Testis (tissue), 3 donors: ENCODE data around the gene MLLT6. TPM values are rescaled to one million over a fixed set of nuclear protein-coding genes. Genes with fewer than 3 reads are reported as not detected.

ENCODE experiments used
- DNase-seq: peaks from one replicate; pipeline ENCODE4 v3.0.0-alpha.2; 2019
- H3K27ac ChIP-seq, 2 donors: fragments of 200-600 bp; sonication (generic); one replicate each; pipeline ENCODE4 v1.5.1; 2019
- H3K27me3 ChIP-seq: fragments of 200-600 bp; sonication (generic); one replicate; pipeline ENCODE4 v1.5.1; 2019
- H3K36me3 ChIP-seq: fragments of 200-600 bp; sonication (generic); one replicate; pipeline ENCODE4 v1.5.1; 2017; ENCODE audit warnings: low read depth; ENCODE audit errors: missing control alignments
- H3K4me1 ChIP-seq: fragments of 200-600 bp; sonication (generic); one replicate; pipeline ENCODE4 v1.5.1; 2019
- H3K4me3 ChIP-seq, 2 donors: fragments of 200-600 bp; sonication (generic); one replicate each; pipeline ENCODE4 v1.5.1; 2017 to 2019
- H3K9me3 ChIP-seq: fragments of 200-600 bp; sonication (generic); one replicate; pipeline ENCODE4 v1.5.1; 2017
- CTCF ChIP-seq, 3 experiments: fragments of 450-650 bp in 2 of 3; fragments of 200-600 bp in 1 of 3; sonication (generic) in 1 of 3; IDR thresholded peaks; one replicate each; pipeline ENCODE4 v1.5.1; 2016 to 2019; ENCODE audit warnings: antibody characterized with exemption in 3 of 3, mild to moderate bottlenecking in 2 of 3, moderate library complexity in 1 of 3
- POLR2A ChIP-seq: fragments of 450-650 bp; IDR thresholded peaks from one replicate; pipeline ENCODE4 v1.6.1; 2017; ENCODE audit warnings: antibody characterized with exemption, mild to moderate bottlenecking, moderate library complexity
- WGBS, 2 donors: methylation state at CpG; one replicate each; pipeline ENCODE4 v1.1.5; 2018; 5-methylcytosine and 5-hydroxymethylcytosine counted together
- intact Hi-C: fragments of 100-400 bp; cut with DNase I; formaldehyde crosslinking; loops from one replicate; pipeline ENCODE4 v1.15.1; 2023; ENCODE audit warnings: low total_unique reads
- polyA plus RNA-seq: library from polyadenylated mRNA; stranded (reverse); fragments of 350-450 nt; fragmentation: Illumina TruSeq; extraction: RNeasy Lipid Tissue Mini Kit (QIAGEN cat#74804); gene quantifications from one replicate; pipeline ENCODE4 v1.2.3, GENCODE V29; 2014; ENCODE audit warnings: low read depth, low replicate concordance; ENCODE audit not compliant: insufficient read depth
- total RNA-seq, 2 donors: library from RNA; depleted of rRNA; stranded (reverse); fragments of >200 nt; gene quantifications; one replicate each; pipeline ENCODE4 v1.2.3, GENCODE V29; 2016

MLLT6 gene
- total and polyA plus RNA-seq, 3 donors from 2014 or later: 86.9 to 176 (median 157) TPM

- no peak for DNase-seq
- 79 to 81% methylated on average over 12 of the region's 12 CpGs for WGBS, 2 donors
- no peak overlapping the region for H3K4me3 ChIP-seq
Observed at GRCh38 chr17:38685491-38685890, 19.6 kb upstream of the MLLT6 start.

GRCh38 chr17:38687286-38687685 lies 17.8 kb upstream of the MLLT6 start:
- Histone ChIP-seq H3K9me3 (no peaks in the 10 kb centered on the region), H3K27me3 (no peaks in the 10 kb centered on the region), H3K36me3 (no peaks in the 10 kb centered on the region), H3K27ac (no peak overlapping the region), H3K4me3 (no peak overlapping the region), H3K4me1 (no peaks in the 10 kb centered on the region)
- 86 to 95% methylated on average over 5 of the region's 5 CpGs for WGBS, 2 donors
- DNase-seq: no peak
- intact Hi-C loops: no loop called here
- TF ChIP-seq POLR2A (no peak), CTCF (IDR thresholded peaks at IDR 0.05) (no peak)

More at GRCh38 chr17:38685491-38685890, 19.6 kb upstream of the MLLT6 start:
- Histone ChIP-seq H3K27me3 (no peaks in the 10 kb centered on the region), H3K36me3 (no peaks in the 10 kb centered on the region), H3K9me3 (no peaks in the 10 kb centered on the region), H3K27ac (no peak overlapping the region), H3K4me1 (no peaks in the 10 kb centered on the region)
- TF ChIP-seq POLR2A (no peak), CTCF (IDR thresholded peaks at IDR 0.05) (no peak)
- intact Hi-C loops: no loop called here

GRCh38 chr17:38690386-38690785 lies 14.7 kb upstream of the MLLT6 start:
- Histone ChIP-seq H3K9me3 (no peaks in the 10 kb centered on the region), H3K4me1 (peaks cover 14% of the 10 kb centered on the region), H3K27me3 (no peaks in the 10 kb centered on the region), H3K36me3 (no peaks in the 10 kb centered on the region), H3K4me3 (no peak overlapping the region), H3K27ac (no peak overlapping the region)
- intact Hi-C loops: no loop called here
- DNase-seq: no peak
- 94 to 95% methylated on average over 4 of the region's 4 CpGs for WGBS, 2 donors
- no peak for TF ChIP-seq POLR2A
- no peak for TF ChIP-seq CTCF (IDR thresholded peaks at IDR 0.05)

GRCh38 chr17:38691154-38691553 lies 13.9 kb upstream of the MLLT6 start:
- WGBS, 2 donors: 89 to 96% methylated on average over 4 of the region's 4 CpGs
- TF ChIP-seq CTCF (IDR thresholded peaks at IDR 0.05): no peak
- no peak for TF ChIP-seq POLR2A
- intact Hi-C loops: no loop called here
- Histone ChIP-seq H3K27ac (no peak overlapping the region), H3K9me3 (no peaks in the 10 kb centered on the region), H3K4me3 (no peak overlapping the region), H3K27me3 (no peaks in the 10 kb centered on the region), H3K4me1 (peaks cover 14% of the 10 kb centered on the region), H3K36me3 (no peaks in the 10 kb centered on the region)
- DNase-seq: no peak

- WGBS, 2 donors: 30 to 36% methylated on average over 12 of the region's 12 CpGs
- intact Hi-C loops: no loop called here
- Histone ChIP-seq H3K9me3 (no peaks in the 10 kb centered on the region), H3K4me1 (peaks cover 14% of the 10 kb centered on the region), H3K36me3 (no peaks in the 10 kb centered on the region), H3K4me3 (no peak overlapping the region), H3K27ac (peak overlapping the region; percentile 44 to 80), H3K27me3 (no peaks in the 10 kb centered on the region)
- peak; percentile 95 for DNase-seq
- no peak for TF ChIP-seq CTCF (IDR thresholded peaks at IDR 0.05)
- no peak for TF ChIP-seq POLR2A
Observed at GRCh38 chr17:38693700-38694329, 11.3 kb upstream of the MLLT6 start.
